GM12878 (cell line): ENCODE results near the gene GMCL2.

Experiments
- EP300 ChIP-seq, 2 experiments: fragments of 150-350 bp in 1 of 2; IDR thresholded peaks; 2 replicates each; pipeline ENCODE4 v1.6.1; 2011 to 2012; ENCODE audit warnings: low read depth in 2 of 2, low read length in 2 of 2, borderline replicate concordance in 1 of 2, improper control_type of control experiment in 1 of 2, inconsistent platforms in 1 of 2; ENCODE audit not compliant: control insufficient read depth in 1 of 2
- MTA3 ChIP-seq: IDR thresholded peaks from 2 replicates; pipeline ENCODE4 v1.6.1; 2012; ENCODE audit warnings: low read length, inconsistent platforms, borderline replicate concordance
- NR2C1 ChIP-seq: fragments of 450-650 bp; IDR thresholded peaks from 2 replicates; pipeline ENCODE4 v1.6.1; 2017; ENCODE audit warnings: antibody characterized with exemption, mild to moderate bottlenecking, moderate library complexity
- POLR2AphosphoS5 ChIP-seq: IDR thresholded peaks from 2 replicates; pipeline ENCODE4 v1.6.1; 2011; ENCODE audit warnings: mild to moderate bottlenecking, low read length, inconsistent platforms
- TF ChIP-seq, protein P1 (sequence below), 3 experiments: IDR thresholded peaks in 2 of 3; conservative IDR thresholded peaks in 1 of 3; 2 replicates each; pipeline ENCODE4 v1.5.1; 2011; ENCODE audit warnings: low read depth in 3 of 3, low read length in 3 of 3, mild to moderate bottlenecking in 3 of 3, control low read depth in 2 of 3, moderate library complexity in 2 of 3, inconsistent platforms in 1 of 3, mixed read lengths in 1 of 3; ENCODE audit not compliant: control insufficient read depth in 2 of 3, insufficient read depth in 1 of 3; ENCODE audit errors: extremely low read depth in 1 of 3
- TF ChIP-seq, protein P2 (sequence below): fragments of 450-650 bp; IDR thresholded peaks from 2 replicates; pipeline ENCODE4 v1.6.1; 2016; ENCODE audit warnings: mild to moderate bottlenecking

DNA sequence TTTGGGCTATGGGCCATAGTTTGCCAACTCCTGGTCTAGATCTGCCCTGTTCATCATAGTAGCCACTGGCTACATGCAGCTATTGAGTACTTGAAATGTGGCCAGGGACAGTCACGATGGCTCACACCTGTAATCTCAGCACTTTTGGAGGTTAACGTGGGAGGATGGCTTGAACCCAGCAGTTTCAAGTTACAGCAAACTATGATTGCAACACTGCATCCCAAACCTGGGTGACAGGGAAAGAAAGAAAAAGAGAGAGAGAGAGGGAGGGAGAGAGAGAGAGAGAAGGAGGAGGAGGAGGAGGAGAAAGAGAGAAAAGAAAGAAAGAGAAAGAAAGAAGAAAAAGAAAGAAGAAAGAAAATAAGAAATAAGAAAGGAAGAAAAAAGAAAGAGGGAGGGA is 5.1 kb upstream of the GMCL2 start:
- no peak for TF ChIP-seq EP300 (IDR thresholded peaks at IDR 0.05; ENCODE audit: borderline replicate concordance in 1 of 2, control insufficient read depth in 1 of 2, low read depth in 2 of 2, low read length in 2 of 2)
- no peak for TF ChIP-seq POLR2AphosphoS5
- no peak for TF ChIP-seq MTA3
- TF ChIP-seq, protein P1, sequence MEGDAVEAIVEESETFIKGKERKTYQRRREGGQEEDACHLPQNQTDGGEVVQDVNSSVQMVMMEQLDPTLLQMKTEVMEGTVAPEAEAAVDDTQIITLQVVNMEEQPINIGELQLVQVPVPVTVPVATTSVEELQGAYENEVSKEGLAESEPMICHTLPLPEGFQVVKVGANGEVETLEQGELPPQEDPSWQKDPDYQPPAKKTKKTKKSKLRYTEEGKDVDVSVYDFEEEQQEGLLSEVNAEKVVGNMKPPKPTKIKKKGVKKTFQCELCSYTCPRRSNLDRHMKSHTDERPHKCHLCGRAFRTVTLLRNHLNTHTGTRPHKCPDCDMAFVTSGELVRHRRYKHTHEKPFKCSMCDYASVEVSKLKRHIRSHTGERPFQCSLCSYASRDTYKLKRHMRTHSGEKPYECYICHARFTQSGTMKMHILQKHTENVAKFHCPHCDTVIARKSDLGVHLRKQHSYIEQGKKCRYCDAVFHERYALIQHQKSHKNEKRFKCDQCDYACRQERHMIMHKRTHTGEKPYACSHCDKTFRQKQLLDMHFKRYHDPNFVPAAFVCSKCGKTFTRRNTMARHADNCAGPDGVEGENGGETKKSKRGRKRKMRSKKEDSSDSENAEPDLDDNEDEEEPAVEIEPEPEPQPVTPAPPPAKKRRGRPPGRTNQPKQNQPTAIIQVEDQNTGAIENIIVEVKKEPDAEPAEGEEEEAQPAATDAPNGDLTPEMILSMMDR (IDR thresholded peaks at IDR 0.05 in 2 of 3, conservative IDR thresholded peaks at IDR 0.05 in 1 of 3; ENCODE audit: control insufficient read depth in 2 of 3, extremely low read depth in 1 of 3, insufficient read depth in 1 of 3, low read depth in 3 of 3, low read length in 3 of 3), result no peak
- TF ChIP-seq, protein P2, sequence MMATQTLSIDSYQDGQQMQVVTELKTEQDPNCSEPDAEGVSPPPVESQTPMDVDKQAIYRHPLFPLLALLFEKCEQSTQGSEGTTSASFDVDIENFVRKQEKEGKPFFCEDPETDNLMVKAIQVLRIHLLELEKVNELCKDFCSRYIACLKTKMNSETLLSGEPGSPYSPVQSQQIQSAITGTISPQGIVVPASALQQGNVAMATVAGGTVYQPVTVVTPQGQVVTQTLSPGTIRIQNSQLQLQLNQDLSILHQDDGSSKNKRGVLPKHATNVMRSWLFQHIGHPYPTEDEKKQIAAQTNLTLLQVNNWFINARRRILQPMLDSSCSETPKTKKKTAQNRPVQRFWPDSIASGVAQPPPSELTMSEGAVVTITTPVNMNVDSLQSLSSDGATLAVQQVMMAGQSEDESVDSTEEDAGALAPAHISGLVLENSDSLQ, result no peak
- no peak for TF ChIP-seq NR2C1
